HG03139 (cell line): Measurements from ENCODE around the gene UBD.

Experiments used
- ATAC-seq: cut with Tn5 transposase; IDR thresholded peaks from one replicate; pipeline ENCODE4 v1.9.1; 2021; ENCODE audit not compliant: unreplicated experiment

UBD gene

GRCh38 chr6:29561606-29562181 lies 2.2 kb upstream of the UBD start:
- ATAC-seq, result no peak

DNA sequence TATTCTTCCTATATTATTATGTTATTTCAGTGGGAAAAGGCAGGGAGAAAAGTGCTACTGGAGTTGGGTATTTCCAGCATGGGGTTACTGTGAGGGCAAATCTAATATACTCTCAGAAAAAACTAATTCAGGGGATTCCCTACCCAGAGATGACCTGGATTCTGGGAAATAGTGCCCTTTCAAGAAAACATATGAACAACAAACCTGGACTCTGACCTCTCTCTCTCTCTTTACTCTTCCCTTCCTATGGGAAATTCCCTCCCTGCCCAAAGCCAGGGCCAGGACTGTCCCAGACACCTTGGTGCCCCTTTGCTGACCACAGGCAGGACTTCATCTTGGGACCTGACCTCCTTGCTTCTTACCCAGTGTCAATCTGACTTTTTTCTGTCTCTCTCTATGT lies 1.6 kb upstream of the UBD start:
- no peak for ATAC-seq

GRCh38 chr6:29558439-29559079 lies 973 bp downstream of the UBD start:
- no peak for ATAC-seq

DNA sequence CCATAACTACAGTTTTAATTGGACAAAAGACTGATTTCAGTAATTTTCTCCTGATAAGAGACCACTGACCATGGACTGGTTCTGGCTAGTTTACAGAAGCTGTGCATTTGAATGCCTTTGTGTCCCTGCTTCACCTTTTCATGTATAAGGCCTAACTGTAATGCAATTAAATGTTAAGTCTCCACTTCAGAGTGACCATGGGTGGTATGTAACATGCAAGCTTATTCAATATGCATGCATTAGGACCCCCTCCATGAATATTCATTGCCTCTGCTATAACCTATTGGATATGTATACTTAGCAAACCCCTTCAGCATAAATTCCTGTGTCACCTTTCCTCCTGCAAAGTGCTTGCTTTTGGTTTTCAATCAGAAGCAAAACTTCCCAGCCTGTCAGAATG lies 2.2 kb downstream of the UBD start:
- no peak for ATAC-seq

- ATAC-seq, result no peak
Observed at GRCh38 chr6:29554764-29555163, 4.8 kb downstream of the UBD start.

GRCh38 chr6:29553268-29554057 lies 6.1 kb downstream of the UBD start:
- no peak for ATAC-seq

DNA sequence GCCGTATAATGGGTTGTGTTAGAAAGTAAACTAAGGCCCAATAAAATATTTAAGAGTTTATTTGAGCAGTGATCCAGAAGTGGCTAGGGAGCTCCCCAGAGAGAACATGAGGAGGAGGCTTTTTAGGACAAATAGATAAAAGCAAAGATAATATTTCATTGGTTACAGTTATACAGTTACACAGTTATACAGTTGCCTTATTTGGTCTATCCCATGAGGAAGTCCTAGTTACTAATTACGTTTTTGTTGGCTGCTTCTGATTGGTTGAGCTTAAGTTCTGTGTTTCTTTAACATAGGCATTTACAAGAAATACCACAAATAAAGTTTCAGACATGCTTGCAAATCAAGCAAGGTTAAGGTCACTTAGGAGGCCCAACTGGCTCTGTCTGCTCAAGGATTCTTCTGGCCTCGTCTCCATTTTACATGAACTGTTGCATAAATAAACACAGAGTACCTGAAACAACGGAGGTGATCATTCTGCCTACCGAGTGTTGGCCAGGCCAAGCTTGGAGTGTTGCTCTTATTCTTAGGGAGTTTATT lies 7.0 kb downstream of the UBD start:
- ATAC-seq, result peak; percentile 69

GRCh38 chr6:29547573-29547972 lies 12.0 kb downstream of the UBD start:
- no peak for ATAC-seq

DNA sequence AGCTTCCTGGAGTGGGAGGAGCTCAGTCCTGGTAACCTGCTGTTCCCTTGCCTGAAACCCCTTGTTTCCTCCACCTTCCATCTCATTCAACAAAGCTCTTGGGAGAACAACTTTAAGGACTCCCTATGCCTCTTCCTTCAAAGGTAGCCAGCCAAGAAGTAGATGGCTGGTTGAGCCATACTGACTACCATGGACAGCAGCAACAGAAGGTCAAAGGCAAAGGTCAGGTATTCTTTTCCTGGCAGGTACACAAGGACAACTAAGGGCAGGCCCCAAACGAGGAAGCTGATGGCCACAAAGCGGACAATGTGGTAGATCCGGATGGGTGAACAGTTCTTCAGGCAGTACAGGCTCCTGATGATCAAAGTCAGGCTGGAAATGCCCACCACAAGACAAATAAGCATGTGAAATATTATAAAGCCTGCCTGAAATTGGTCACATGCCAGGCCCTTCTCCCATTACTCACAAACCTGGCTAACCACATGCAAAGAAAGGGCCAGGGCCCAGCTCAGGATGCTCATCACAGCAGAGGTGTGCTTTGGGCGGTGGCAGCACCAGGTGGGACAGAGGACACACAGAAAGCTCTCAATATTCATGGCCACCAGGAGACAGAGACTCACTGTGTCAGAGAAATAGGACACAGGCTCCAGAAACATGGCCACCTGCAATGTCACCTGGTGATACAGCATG lies 21.7 kb downstream of the UBD start:
- no peak for ATAC-seq

DNA sequence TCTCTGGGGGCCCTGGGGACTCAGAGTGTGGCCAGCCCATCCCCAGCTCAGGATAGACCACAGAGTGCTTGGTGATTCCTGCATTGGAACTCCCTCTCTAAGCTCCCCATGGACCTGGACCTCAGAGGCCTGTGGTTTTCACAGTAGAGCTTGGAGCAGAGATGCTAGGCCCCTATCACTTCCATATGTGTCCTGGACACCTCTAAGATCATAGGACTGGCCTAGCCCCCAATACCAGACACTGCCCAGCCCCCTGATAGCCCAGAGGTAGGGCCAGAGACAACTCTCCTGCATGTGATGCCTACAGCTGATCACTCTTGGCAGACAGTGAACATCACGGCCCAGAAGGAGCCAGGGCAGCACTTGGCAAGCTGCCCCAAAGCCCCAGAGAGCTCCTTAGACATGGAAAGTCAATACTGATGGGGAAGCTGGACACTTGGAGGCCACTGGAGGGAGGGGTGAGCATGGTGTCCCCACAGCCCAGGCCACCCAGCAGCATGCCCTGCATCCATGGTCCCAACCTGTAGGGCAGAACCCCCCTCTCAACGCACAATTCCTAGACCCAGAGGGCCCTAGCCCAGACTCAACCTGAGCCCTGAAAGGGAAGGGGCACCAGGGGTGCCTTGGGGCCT lies 27.1 kb downstream of the UBD start:
- ATAC-seq, result no peak

DNA sequence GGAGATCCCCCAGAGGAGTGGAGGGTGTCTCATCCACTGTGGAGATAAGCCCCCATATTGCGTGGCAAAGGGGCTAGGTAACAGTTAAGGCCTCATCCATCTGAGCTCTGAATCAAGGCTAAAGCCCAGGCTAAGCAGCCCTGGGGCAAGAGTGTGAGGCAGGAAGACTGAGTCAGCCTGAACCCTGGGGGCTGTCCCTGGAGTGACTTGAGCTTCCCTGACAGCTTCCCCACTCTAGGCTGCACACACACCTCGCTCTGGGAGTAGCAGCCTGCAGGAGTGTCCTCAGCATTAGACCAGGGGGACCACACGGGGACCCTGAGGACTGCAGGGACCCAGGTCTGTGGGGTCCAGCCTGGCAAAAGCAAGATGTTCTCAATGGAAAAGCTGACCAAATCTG lies 27.9 kb downstream of the UBD start:
- no peak for ATAC-seq

DNA sequence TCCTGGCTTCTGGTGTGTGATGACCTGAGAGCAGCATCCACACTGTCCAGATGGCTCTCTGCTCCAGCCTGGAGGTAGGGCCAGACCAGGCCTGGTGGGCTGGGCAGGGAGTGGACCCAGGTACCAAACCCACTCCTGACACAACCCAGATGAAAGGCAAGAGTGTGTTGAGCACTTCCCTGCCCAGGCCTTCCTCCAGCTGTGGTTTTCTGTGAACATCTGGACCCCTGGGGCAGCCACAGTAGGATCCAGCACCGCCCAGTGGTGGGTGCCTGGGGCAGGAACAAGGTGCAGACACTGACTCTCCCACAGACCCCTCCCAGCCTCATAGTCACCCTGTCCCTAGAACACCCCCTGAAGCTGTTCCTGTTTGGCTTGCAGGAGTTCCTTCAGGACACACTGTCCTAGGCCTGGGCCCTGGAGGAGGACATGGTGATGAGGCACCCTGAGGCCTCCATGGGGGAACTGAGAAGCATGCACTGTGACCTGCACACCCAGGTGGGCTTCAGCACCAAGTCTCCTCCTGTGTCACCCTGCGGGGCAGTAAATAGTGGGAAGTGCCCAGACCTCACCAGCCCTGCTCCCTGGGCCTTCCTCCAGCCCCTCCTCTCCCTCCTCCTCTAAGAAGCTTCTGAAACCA lies 28.7 kb downstream of the UBD start:
- ATAC-seq, result no peak

GRCh38 chr6:29529956-29530355 lies 29.6 kb downstream of the UBD start:
- ATAC-seq, result no peak

- ATAC-seq, result no peak
Observed at GRCh38 chr6:29528988-29529560, 30.5 kb downstream of the UBD start.

- ATAC-seq, result no peak
Observed at GRCh38 chr6:29528300-29528931, 31.1 kb downstream of the UBD start.

DNA sequence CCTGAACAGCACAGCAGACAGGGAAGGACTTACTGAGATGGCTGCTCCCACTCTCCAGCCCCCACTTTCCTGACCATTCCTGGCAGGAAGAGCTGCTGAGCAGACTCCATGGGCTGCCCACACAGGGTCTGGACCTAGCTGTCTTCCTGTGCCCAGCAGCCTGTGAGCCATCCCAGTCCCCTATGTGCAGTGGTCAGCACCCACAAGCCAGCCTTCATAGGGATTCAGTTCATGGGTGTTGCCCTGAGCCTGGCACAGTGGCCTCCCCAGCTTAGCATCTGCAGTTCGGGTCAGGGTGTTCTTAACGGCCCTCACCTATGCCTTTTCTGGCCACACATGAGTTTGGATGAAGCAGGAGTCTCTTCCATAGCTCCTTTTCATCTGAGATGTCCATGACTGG lies 32.0 kb downstream of the UBD start:
- ATAC-seq, result no peak

DNA sequence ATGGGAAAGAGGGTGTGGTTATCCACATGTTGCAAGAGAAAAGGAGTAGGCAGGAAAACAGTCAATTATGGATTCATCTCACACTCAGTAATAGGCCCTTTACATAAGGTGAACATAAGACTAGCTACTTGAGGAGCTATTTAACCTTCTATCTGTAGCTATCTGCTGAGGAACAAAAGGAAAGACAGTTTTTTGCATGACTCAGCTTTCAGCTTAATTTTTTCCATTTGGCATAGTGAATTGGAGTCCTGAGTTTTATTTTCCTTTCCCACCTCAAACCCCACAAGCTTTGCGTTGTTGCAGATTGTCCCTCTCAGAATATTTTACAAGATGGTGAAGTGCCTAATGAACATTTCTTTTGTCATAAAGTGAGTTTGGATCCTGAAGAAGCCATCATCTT lies 32.4 kb downstream of the UBD start:
- no peak for ATAC-seq

DNA sequence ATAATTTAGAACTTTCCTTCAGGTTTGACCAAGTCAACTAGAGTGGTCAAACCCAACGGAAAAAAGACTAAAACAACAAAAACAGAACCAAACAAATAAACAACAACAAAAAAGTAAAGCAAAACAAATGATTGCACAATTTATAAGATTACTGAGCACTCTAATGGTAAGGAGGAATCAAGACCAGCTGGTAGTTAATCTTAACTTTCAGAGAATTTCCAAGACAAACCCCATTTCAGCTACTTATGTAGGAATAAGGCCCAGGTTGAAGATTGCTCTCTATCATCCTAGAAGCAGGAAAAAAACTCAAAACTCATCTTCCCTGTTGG lies 34.3 kb downstream of the UBD start:
- no peak for ATAC-seq

- no peak for ATAC-seq
Observed at GRCh38 chr6:29524444-29525310, 34.9 kb downstream of the UBD start.
